Suprapubic skin (tissue), 4 donors: ENCODE results near the gene NEAT1. TPM values are rescaled to one million over a fixed set of nuclear protein-coding genes. Genes with fewer than 3 reads are reported as not detected.

Experiments
- DNase-seq, 2 donors: peaks; one replicate each; pipeline ENCODE4 v3.0.0-alpha.2; 2019; ENCODE audit warnings: low spot score in 2 of 2
- H3K27ac ChIP-seq: fragments of 200-600 bp; sonication (generic); one replicate; pipeline ENCODE4 v1.5.1; 2019
- H3K27me3 ChIP-seq: fragments of 200-600 bp; sonication (generic); one replicate; pipeline ENCODE4 v1.5.1; 2019
- H3K36me3 ChIP-seq: fragments of 200-600 bp; sonication (generic); one replicate; pipeline ENCODE4 v1.5.1; 2019
- H3K4me1 ChIP-seq: fragments of 200-600 bp; sonication (generic); one replicate; pipeline ENCODE4 v1.5.1; 2019
- H3K4me3 ChIP-seq: fragments of 200-600 bp; sonication (generic); one replicate; pipeline ENCODE4 v1.5.1; 2019; ENCODE audit warnings: mild to moderate bottlenecking
- H3K9me3 ChIP-seq: fragments of 200-600 bp; sonication (generic); one replicate; pipeline ENCODE4 v1.5.1; 2019
- EP300 ChIP-seq: sonication (generic); formaldehyde crosslinking; IDR thresholded peaks from one replicate; pipeline ENCODE4 v1.6.1; 2017; ENCODE audit warnings: antibody characterized with exemption
- POLR2A ChIP-seq, 2 donors: fragments of 450-650 bp; IDR thresholded peaks; one replicate each; pipeline ENCODE4 v1.6.1; 2017; ENCODE audit warnings: antibody characterized with exemption in 2 of 2, mild to moderate bottlenecking in 2 of 2, moderate library complexity in 2 of 2
- POLR2AphosphoS5 ChIP-seq, 3 donors: sonication (generic); formaldehyde crosslinking; IDR thresholded peaks; one replicate each; pipeline ENCODE4 v1.6.1; 2017; ENCODE audit warnings: antibody characterized with exemption in 3 of 3
- WGBS: methylation state at CpG from one replicate; pipeline ENCODE4 v1.1.5; 2018; 5-methylcytosine and 5-hydroxymethylcytosine counted together
- total RNA-seq, 4 donors: library from RNA; depleted of rRNA; stranded (reverse); fragments of >200 nt; gene quantifications; one replicate each; pipeline ENCODE4 v1.1.0, GENCODE V29; 2016
- TF ChIP-seq, protein P1 (sequence below), 2 donors: fragments of 200-600 bp in 1 of 2; fragments of 450-650 bp in 1 of 2; sonication (generic) in 1 of 2; IDR thresholded peaks; one replicate each; pipeline ENCODE4 v1.5.1; 2016 to 2019; ENCODE audit warnings: antibody characterized with exemption in 2 of 2, mild to moderate bottlenecking in 1 of 2, moderate library complexity in 1 of 2

Gene NEAT1
- total RNA-seq, result 1,000 to 10,000 TPM in 1 of 4 donors, 100 to 1,000 TPM in 3; 336 to 2,041 (median 481) TPM

DNA sequence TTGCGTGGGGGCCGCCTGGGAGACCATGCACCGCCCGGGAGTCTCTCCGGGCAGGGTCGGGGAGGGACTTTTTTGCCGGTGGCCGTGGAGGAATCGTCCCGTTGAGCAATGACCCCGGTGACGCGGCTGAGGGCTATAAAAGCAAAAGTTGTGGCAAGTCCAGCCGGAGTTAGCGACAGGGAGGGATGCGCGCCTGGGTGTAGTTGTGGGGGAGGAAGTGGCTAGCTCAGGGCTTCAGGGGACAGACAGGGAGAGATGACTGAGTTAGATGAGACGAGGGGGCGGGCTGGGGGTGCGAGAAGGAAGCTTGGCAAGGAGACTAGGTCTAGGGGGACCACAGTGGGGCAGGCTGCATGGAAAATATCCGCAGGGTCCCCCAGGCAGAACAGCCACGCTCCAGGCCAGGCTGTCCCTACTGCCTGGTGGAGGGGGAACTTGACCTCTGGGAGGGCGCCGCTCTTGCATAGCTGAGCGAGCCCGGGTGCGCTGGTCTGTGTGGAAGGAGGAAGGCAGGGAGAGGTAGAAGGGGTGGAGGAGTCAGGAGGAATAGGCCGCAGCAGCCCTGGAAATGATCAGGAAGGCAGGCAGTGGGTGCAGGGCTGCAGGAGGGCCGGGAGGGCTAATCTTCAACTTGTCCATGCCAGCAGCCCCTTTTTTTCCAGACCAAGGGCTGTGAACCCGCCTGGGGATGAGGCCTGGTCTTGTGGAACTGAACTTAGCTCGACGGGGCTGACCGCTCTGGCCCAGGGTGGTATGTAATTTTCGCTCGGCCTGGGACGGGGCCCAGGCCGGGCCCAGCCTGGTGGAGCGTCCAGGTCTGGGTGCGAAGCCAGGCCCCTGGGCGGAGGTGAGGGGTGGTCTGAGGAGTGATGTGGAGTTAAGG is at the start of gene NEAT1:
NEAT1 (plus strand) TSS at position 166 of the 883 bp plus-strand sequence.
- peak; percentile 99 for DNase-seq
- Histone ChIP-seq H3K36me3 (peaks cover 11% of the 10 kb centered on the region), H3K4me3 (peak within 1 kb of the TSS; percentile 91), H3K27me3 (no peaks in the 10 kb centered on the region), H3K9me3 (no peaks in the 10 kb centered on the region), H3K4me1 (peaks cover 45% of the 10 kb centered on the region), H3K27ac (peak within 1 kb of the TSS; percentile 98)
- WGBS, result 0% methylated on average over 33 of the region's 40 CpGs
- TF ChIP-seq POLR2AphosphoS5 (IDR thresholded peaks at IDR 0.05), result peak; percentile 99 to 100 (median 100)
- TF ChIP-seq POLR2A (IDR thresholded peaks at IDR 0.05), result peak; percentile 100
- TF ChIP-seq, protein P1, sequence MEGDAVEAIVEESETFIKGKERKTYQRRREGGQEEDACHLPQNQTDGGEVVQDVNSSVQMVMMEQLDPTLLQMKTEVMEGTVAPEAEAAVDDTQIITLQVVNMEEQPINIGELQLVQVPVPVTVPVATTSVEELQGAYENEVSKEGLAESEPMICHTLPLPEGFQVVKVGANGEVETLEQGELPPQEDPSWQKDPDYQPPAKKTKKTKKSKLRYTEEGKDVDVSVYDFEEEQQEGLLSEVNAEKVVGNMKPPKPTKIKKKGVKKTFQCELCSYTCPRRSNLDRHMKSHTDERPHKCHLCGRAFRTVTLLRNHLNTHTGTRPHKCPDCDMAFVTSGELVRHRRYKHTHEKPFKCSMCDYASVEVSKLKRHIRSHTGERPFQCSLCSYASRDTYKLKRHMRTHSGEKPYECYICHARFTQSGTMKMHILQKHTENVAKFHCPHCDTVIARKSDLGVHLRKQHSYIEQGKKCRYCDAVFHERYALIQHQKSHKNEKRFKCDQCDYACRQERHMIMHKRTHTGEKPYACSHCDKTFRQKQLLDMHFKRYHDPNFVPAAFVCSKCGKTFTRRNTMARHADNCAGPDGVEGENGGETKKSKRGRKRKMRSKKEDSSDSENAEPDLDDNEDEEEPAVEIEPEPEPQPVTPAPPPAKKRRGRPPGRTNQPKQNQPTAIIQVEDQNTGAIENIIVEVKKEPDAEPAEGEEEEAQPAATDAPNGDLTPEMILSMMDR (IDR thresholded peaks at IDR 0.05), result peak in 1 of 2 donors; percentile 9
- TF ChIP-seq EP300, result no peak

DNA sequence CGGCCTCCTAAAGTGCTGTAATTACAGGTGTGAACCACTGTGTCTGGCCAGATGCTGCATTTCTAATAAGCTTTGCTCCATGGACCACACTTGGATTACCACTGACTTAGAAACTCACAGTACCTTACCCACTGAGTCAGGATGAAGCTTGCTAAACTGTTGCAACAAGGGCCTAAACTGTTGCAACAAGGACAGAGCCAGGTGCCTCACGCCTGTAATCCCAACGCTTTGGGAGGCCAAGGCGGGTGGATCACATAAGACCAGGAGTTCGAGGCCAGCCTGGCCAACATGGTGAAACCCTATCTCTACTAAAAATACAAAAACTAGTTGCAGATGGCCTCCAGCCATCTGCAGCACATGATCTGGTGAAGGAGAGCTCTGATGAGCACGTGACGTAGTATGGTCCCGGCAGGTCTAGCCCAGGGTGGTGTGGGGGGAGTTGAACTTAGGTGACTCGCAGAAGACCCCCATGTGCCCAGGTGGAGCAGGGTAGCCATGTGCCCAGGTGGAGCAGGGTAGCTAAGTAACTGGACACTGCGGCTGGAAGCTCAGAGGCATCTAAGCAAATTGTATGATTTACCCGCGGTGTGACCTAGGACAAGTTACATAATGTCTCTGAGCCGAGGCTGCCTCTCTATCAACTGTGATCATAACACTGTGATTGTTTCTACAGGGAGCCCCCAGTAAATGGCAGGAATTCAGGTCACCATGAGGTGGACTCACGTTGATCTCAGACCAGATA is 48.6 kb upstream of the NEAT1 start:
- Histone ChIP-seq H3K4me1 (peaks cover 6% of the 10 kb centered on the region), H3K27me3 (no peaks in the 10 kb centered on the region), H3K4me3 (no peak overlapping the region), H3K9me3 (no peaks in the 10 kb centered on the region), H3K36me3 (no peaks in the 10 kb centered on the region), H3K27ac (no peak overlapping the region)
- TF ChIP-seq POLR2AphosphoS5 (IDR thresholded peaks at IDR 0.05), result no peak
- TF ChIP-seq, protein P1 (IDR thresholded peaks at IDR 0.05), result no peak
- no peak for TF ChIP-seq POLR2A (IDR thresholded peaks at IDR 0.05)
- TF ChIP-seq EP300, result no peak
- DNase-seq, result no peak
- WGBS, result 83% methylated on average over 14 of the region's 14 CpGs

DNA sequence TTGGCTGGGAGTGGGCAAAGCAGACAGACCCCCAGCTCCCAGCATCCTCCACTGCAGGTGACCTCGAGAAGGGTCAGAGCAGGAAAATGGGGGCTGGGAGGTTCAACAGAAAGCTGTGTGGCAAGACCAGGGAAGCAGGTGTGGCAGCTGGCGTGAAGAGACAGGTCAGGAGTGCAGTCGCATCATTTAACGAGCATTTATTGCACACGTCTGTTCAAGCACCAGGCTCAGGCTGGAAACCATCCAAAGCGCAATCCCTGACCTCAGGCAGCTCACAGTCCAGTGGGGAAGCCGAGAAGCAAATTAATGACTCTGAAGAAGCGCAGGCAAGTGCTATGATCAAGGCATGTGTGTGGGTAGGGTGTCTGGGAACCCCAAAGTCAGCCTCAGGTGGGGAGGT is 47.6 kb upstream of the NEAT1 start:
- DNase-seq, result no peak
- Histone ChIP-seq H3K9me3 (no peaks in the 10 kb centered on the region), H3K27me3 (no peaks in the 10 kb centered on the region), H3K27ac (no peak overlapping the region), H3K4me3 (no peak overlapping the region), H3K4me1 (peaks cover 6% of the 10 kb centered on the region), H3K36me3 (no peaks in the 10 kb centered on the region)
- 58% methylated on average over 8 of the region's 8 CpGs for WGBS
- TF ChIP-seq POLR2AphosphoS5 (IDR thresholded peaks at IDR 0.05) (no peak), EP300 (no peak), POLR2A (IDR thresholded peaks at IDR 0.05) (no peak)
- TF ChIP-seq, protein P1 (IDR thresholded peaks at IDR 0.05), result no peak

DNA sequence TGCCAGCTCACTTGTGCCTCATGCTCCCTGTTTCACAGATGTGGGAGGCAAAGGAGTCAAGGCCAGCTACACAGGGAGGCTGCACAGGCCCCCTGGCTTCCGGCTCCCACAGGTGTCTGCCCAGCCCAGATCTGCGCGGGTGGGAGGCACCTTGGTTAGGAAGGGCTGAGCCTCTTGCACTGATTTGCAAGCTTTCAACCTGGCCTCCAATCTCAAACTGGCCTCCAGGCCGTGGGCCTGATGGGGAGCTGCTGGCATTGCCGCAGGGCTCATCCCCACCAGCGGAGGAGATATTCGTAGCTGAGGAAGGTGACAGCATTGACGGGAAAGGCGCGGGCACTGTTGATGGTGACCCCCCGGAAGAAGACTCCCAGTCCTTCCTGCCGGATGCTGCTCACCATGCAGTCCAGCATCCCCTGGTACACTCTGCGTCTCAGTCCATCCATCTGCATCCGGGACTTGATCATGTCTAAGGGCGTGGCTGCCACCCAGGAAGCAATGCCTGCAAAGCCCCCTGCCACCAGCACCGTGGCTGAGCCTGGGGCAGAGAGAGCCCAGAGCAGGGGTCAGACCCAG is 46.4 kb upstream of the NEAT1 start:
- no peaks in the 10 kb centered on the region for H3K9me3 ChIP-seq
- peaks cover 18% of the 10 kb centered on the region for H3K4me1 ChIP-seq
- H3K4me3 ChIP-seq, result no peak overlapping the region
- no peaks in the 10 kb centered on the region for H3K27me3 ChIP-seq
- no peak for TF ChIP-seq EP300
- TF ChIP-seq POLR2A (IDR thresholded peaks at IDR 0.05), result no peak
- no peak for TF ChIP-seq POLR2AphosphoS5 (IDR thresholded peaks at IDR 0.05)
- TF ChIP-seq, protein P1 (IDR thresholded peaks at IDR 0.05), result no peak
- no peak for DNase-seq
- H3K36me3 ChIP-seq, result no peaks in the 10 kb centered on the region
- 89% methylated on average over 16 of the region's 16 CpGs for WGBS
- no peak overlapping the region for H3K27ac ChIP-seq
